Esophagus muscularis mucosa (tissue), 4 donors: ENCODE data around the gene ATG9A. TPM values are rescaled to one million over a fixed set of nuclear protein-coding genes. Genes with fewer than 3 reads are reported as not detected.

Experiments used
- DNase-seq: peaks from one replicate; pipeline ENCODE4 v3.0.0-alpha.2; 2017; ENCODE audit errors: extremely low spot score
- H3K27ac ChIP-seq, 4 donors: fragments of 200-600 bp; sonication (generic); replicated peaks in 1 of 4; 1 replicate in 3 of 4; 2 replicates in 1 of 4; pipeline ENCODE4 v1.5.1; 2016 to 2019; ENCODE audit warnings: mild to moderate bottlenecking in 1 of 4
- H3K27me3 ChIP-seq, 4 donors: fragments of 200-600 bp; sonication (generic); one replicate each; pipeline versions ENCODE4 v1.5.1 to v1.6.0; 2016 to 2019
- H3K36me3 ChIP-seq, 4 donors: fragments of 200-600 bp; sonication (generic); one replicate each; pipeline ENCODE4 v1.5.1; 2016 to 2019
- H3K4me1 ChIP-seq, 4 donors: fragments of 200-600 bp; sonication (generic); one replicate each; pipeline ENCODE4 v1.5.1; 2016 to 2019
- H3K4me3 ChIP-seq, 4 donors: fragments of 200-600 bp; sonication (generic); 1 replicate in 2 of 4; 2 replicates in 2 of 4; pipeline ENCODE4 v1.5.1; 2016 to 2019; ENCODE audit warnings: mild to moderate bottlenecking in 4 of 4, moderate library complexity in 1 of 4
- H3K9me3 ChIP-seq, 4 donors: fragments of 200-600 bp; sonication (generic); 1 replicate in 3 of 4; 2 replicates in 1 of 4; pipeline ENCODE4 v1.5.1; 2016 to 2019
- EP300 ChIP-seq: sonication (generic); formaldehyde crosslinking; IDR thresholded peaks from one replicate; pipeline ENCODE4 v1.6.1; 2017; ENCODE audit warnings: antibody characterized with exemption
- POLR2A ChIP-seq: fragments of 450-650 bp; IDR thresholded peaks from one replicate; pipeline ENCODE4 v1.6.1; 2017; ENCODE audit warnings: antibody characterized with exemption, moderate library complexity, mild to moderate bottlenecking, low read depth
- POLR2AphosphoS5 ChIP-seq, 2 donors: sonication (generic); formaldehyde crosslinking; IDR thresholded peaks; one replicate each; pipeline ENCODE4 v1.6.1; 2017; ENCODE audit warnings: antibody characterized with exemption in 2 of 2
- WGBS: methylation state at CpG from one replicate; pipeline ENCODE4 v1.1.5; 2018; 5-methylcytosine and 5-hydroxymethylcytosine counted together
- intact Hi-C: fragments of 100-400 bp; cut with DNase I; formaldehyde crosslinking; loops from one replicate; pipeline ENCODE4 v1.15.1; 2023
- total RNA-seq, 4 donors: library from RNA; depleted of rRNA; stranded (reverse); fragments of >200 nt; gene quantifications; one replicate each; pipeline versions ENCODE4 v1.1.0 to v1.2.1, GENCODE V29; 2016
- TF ChIP-seq, protein P1 (sequence below), 3 experiments: fragments of 200-600 bp in 2 of 3; fragments of 450-650 bp in 1 of 3; sonication (generic) in 2 of 3; IDR thresholded peaks; one replicate each; pipeline ENCODE4 v1.5.1; 2017 to 2019; ENCODE audit warnings: antibody characterized with exemption in 3 of 3, mild to moderate bottlenecking in 2 of 3, moderate library complexity in 1 of 3

ATG9A gene
- total RNA-seq, 4 donors from 2014 or later = 41.5 to 75.3 (median 56.2) TPM

DNA sequence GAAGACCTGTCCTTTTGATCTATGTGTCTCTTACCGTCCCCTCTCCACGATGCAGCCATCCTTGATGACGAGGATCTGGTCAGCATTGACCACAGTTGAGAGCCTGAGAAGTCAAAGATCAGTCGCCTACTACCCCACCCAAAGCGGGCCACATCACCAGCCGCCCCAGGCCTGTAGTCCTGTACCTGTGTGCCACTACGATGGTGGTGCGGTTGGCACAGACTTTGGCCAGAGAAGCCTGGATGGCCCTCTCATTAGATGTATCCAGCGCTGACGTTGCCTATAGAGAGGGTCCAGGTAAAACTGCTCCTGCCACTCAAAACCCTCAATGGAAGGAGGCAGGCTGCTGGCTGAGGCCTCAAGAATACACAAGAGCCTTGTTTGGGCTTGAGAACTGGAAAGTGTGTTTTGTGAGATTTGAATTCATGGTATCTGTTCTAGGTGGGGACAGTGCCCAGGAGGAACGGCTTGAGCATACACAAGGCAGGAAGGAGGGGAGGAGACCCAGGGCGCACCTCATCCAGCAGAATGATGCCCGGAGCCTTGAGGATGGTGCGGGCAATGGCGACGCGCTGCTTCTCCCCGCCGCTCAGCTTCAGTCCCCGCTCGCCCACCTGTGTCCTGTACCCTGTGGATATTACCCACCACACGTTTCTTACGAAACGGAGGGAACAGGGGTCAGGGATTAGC lies 19.1 kb downstream of the ATG9A start:
- intact Hi-C loops = no loop called here
- TF ChIP-seq POLR2AphosphoS5 (IDR thresholded peaks at IDR 0.05) = no peak
- TF ChIP-seq, protein P1, sequence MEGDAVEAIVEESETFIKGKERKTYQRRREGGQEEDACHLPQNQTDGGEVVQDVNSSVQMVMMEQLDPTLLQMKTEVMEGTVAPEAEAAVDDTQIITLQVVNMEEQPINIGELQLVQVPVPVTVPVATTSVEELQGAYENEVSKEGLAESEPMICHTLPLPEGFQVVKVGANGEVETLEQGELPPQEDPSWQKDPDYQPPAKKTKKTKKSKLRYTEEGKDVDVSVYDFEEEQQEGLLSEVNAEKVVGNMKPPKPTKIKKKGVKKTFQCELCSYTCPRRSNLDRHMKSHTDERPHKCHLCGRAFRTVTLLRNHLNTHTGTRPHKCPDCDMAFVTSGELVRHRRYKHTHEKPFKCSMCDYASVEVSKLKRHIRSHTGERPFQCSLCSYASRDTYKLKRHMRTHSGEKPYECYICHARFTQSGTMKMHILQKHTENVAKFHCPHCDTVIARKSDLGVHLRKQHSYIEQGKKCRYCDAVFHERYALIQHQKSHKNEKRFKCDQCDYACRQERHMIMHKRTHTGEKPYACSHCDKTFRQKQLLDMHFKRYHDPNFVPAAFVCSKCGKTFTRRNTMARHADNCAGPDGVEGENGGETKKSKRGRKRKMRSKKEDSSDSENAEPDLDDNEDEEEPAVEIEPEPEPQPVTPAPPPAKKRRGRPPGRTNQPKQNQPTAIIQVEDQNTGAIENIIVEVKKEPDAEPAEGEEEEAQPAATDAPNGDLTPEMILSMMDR (IDR thresholded peaks at IDR 0.05) = no peak
- no peak for TF ChIP-seq EP300
- TF ChIP-seq POLR2A = no peak
- Histone ChIP-seq H3K4me1 (peaks cover 17 to 25% (median 23%) of the 10 kb centered on the region in 4 donors), H3K9me3 (no peaks in the 10 kb centered on the region), H3K27me3 (peaks cover 0 to 2% (median 0%) of the 10 kb centered on the region in 4 donors), H3K4me3 (no peak overlapping the region), H3K36me3 (peaks cover 16 to 73% (median 69%) of the 10 kb centered on the region in 4 donors), H3K27ac (peak overlapping the region in 1 of 4 donors; percentile 30)
- peak; percentile 47 for DNase-seq
- WGBS = 92% methylated on average over 23 of the region's 24 CpGs

DNA sequence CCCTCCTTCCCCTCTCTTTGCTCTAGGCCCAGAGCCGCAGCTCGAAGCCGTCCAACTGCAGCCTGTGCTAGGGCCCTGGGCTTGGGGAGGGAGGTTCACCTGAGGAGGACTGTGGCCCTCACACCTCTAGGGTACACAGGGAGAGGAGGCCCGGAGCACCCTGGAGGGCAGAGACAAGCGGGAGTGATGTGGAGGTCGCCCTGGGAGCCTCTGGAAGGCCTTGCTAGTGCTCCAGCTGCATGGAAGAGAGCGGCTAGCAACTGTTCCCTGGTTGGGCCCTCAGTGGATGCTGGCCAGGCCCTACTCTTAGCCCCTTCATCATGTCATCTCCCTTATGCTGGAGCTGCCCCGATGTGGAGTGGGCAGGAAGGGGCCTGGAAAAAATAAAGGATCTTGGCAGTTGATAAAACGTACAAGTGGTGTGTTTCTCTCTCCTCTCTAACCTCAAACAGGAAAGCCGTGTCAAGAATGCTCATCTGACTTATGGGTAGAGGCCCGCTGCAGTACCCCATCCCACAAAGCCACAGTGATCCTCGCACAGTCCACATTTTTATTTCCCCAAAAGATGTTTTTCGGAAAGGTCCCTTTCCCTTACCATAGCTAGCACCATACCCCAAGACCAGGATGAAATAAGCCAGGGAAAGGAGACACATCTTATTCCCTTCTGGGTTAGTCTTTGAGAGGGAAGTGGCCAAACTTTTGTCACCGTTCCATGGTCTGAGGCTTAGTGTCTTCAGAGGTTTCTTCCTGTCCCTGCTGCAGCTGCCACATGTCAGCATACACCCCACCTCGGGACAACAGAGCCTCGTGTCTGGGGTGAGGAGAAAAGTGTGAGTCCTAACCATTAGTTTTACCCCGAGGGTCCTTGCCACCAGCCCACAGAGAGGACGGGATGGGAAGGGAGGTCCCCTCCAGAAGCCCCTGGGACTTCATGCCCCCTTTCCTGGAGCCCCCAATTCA lies 19.9 kb downstream of the ATG9A start:
- H3K9me3 ChIP-seq = no peaks in the 10 kb centered on the region
- TF ChIP-seq POLR2AphosphoS5 (IDR thresholded peaks at IDR 0.05) = no peak
- TF ChIP-seq, protein P1 (IDR thresholded peaks at IDR 0.05) = no peak
- no peak for TF ChIP-seq EP300
- no peak for TF ChIP-seq POLR2A
- H3K27ac ChIP-seq = peak overlapping the region in 1 of 4 donors; percentile 94
- peaks cover 13 to 65% (median 61%) of the 10 kb centered on the region in 4 donors for H3K36me3 ChIP-seq
- intact Hi-C loops = loop anchor here (5.0 kb wide), 1 partner anchor 47 kb away; the partner anchor contains the start of gene NHEJ1
- H3K27me3 ChIP-seq = peaks cover 0 to 2% (median 0%) of the 10 kb centered on the region in 4 donors
- peak; percentile 66 for DNase-seq
- 80% methylated on average over 16 of the region's 18 CpGs for WGBS
- H3K4me3 ChIP-seq = no peak overlapping the region
- H3K4me1 ChIP-seq = peaks cover 17 to 24% (median 23%) of the 10 kb centered on the region in 4 donors

DNA sequence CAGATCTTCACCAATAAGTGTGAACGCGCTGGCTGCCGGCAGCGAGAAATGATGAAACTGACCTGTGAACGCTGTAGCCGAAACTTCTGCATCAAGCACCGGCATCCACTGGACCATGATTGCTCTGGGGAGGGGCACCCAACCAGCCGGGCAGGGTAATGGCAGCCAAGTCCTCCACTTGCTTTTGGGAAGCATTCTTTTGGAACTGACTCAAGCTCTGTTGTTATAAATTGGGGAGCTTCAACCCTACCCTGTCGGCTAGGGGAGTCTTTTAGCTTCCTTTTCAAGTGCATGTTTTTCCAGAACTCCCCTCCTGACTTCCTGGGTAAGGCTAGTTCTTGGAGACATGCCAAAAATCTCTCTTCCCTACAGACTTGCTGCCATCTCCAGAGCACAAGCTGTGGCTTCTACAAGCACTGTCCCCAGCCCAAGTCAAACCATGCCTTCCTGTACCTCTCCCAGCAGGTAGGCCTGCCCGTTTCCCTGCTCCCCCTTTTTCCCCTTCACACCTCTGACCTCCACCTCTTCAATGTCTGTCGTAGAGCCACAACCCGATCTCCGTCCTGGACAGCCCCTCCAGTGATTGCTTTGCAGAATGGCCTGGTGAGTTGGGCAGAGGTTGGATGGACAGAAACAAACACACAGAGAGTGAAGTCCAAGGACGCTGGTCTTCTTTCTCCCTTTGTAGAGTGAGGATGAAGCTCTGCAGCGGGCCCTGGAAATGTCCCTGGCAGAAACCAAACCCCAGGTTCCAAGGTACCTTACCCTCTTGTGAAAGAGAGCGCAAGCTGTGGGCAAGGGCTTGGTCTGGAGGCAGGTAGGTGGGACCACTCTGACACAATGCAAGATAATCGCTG lies 21.3 kb downstream of the ATG9A start:
- peak overlapping the region; percentile 90 to 99 (median 96) for H3K27ac ChIP-seq
- H3K9me3 ChIP-seq = no peaks in the 10 kb centered on the region
- TF ChIP-seq, protein P1 (IDR thresholded peaks at IDR 0.05) = no peak
- TF ChIP-seq POLR2A (no peak), EP300 (no peak), POLR2AphosphoS5 (IDR thresholded peaks at IDR 0.05) (no peak)
- 58% methylated on average over 17 of the region's 17 CpGs for WGBS
- H3K4me3 ChIP-seq = peak overlapping the region in 3 of 4 donors; percentile 76 to 97 (median 81)
- H3K36me3 ChIP-seq = peaks cover 4 to 51% (median 47%) of the 10 kb centered on the region in 4 donors
- peaks cover 17 to 24% (median 23%) of the 10 kb centered on the region in 4 donors for H3K4me1 ChIP-seq
- intact Hi-C loops = loop anchor here (2.0 to 5.0 kb wide), 2 partner anchors 29 to 46 kb away; partner anchors contain the start of genes NHEJ1 and RETREG2
- peak; percentile 87 for DNase-seq
- H3K27me3 ChIP-seq = peaks cover 0 to 2% (median 0%) of the 10 kb centered on the region in 4 donors
